ACC112 (cell line): ENCODE results near the gene NFE2L2.
"Not testable (repeated sequence)": the region's sequence is repeated elsewhere in the genome, so short reads cannot be mapped to it uniquely, and the experiment has no call there.

Source experiments
- H2AFZ ChIP-seq: fragments of 200-600 bp; sonication (generic); one replicate; pipeline ENCODE4 v1.6.0; 2017; ENCODE audit warnings: antibody characterized with exemption, low read length; ENCODE audit not compliant: unreplicated experiment
- H3K27ac ChIP-seq: fragments of 200-600 bp; sonication (generic); 2 replicates; pipeline ENCODE4 v1.5.1; 2014; ENCODE audit warnings: low read depth, mild to moderate bottlenecking, antibody characterized with exemption, low read length, moderate library complexity
- H3K27me3 ChIP-seq: fragments of 200-600 bp; sonication (generic); 2 replicates; pipeline ENCODE4 v1.6.1; 2014; ENCODE audit warnings: mild to moderate bottlenecking, antibody characterized with exemption, low read length, moderate library complexity, mixed read lengths; ENCODE audit not compliant: insufficient read depth
- H3K36me3 ChIP-seq: fragments of 200-600 bp; sonication (generic); 2 replicates; pipeline ENCODE4 v1.6.1; 2016; ENCODE audit warnings: mild to moderate bottlenecking, antibody characterized with exemption, low read length, moderate library complexity, mixed read lengths; ENCODE audit not compliant: insufficient read depth
- H3K4me1 ChIP-seq: fragments of 200-600 bp; sonication (generic); one replicate; pipeline ENCODE4 v1.6.1; 2016; ENCODE audit warnings: low read length, mixed read lengths; ENCODE audit not compliant: insufficient read depth, unreplicated experiment, control insufficient read depth
- H3K4me3 ChIP-seq: fragments of 200-600 bp; sonication (generic); 2 replicates; pipeline ENCODE4 v1.5.1; 2014; ENCODE audit warnings: mild to moderate bottlenecking, low read depth, low read length
- H3K79me2 ChIP-seq: fragments of 200-600 bp; sonication (generic); one replicate; pipeline ENCODE4 v1.6.0; 2016; ENCODE audit warnings: low read length; ENCODE audit not compliant: control insufficient read depth, unreplicated experiment, insufficient read depth

NFE2L2 gene

DNA sequence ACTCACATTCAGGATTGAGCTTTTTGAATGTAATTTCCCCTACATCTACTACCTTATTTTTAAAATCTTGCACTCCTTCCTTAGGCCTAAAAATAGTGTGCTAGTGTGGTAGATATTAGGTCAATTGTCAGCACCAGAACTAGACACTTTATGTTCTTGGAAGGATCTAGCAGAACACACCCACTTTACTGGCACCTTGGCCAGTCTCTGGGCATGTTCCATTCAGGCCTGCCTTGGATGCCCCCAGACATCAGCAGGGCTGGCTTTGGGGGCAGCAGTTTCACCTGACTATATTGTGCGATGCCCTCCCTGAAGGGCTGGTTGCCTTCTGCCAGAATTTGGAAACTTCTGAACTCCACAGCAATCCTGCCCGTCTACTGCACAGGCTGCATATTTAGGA is 15.3 kb upstream of the NFE2L2 start:
- H3K27me3 ChIP-seq: no peaks in the 10 kb centered on the region
- no peak overlapping the region for H3K27ac ChIP-seq
- H3K4me3 ChIP-seq: no peak overlapping the region
- H3K36me3 ChIP-seq: no peaks in the 10 kb centered on the region
- peaks cover 8% of the 10 kb centered on the region for H3K4me1 ChIP-seq
- no peaks in the 10 kb centered on the region for H3K79me2 ChIP-seq
- H2AFZ ChIP-seq: no peak overlapping the region

DNA sequence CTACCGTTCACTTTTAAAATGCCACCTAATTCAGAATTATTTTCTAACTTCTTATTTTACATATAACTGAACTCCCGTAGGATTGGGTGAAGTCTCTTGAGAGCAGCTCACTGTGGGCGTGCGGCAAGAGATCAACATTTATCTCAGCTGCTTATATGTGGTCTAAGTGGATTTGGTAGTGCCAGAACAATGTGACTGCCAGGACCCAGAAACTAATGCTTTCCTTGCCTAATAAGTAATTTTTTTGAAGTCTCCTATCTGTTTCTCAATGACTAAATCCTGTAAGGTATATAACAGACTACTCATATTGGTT is 11.2 kb upstream of the NFE2L2 start:
- peaks cover 28% of the 10 kb centered on the region for H3K4me1 ChIP-seq
- H3K27me3 ChIP-seq: no peaks in the 10 kb centered on the region
- H3K36me3 ChIP-seq: no peaks in the 10 kb centered on the region
- no peaks in the 10 kb centered on the region for H3K79me2 ChIP-seq
- peak overlapping the region; percentile 67 for H3K4me3 ChIP-seq
- H2AFZ ChIP-seq: no peak overlapping the region
- peak overlapping the region; percentile 86 for H3K27ac ChIP-seq

DNA sequence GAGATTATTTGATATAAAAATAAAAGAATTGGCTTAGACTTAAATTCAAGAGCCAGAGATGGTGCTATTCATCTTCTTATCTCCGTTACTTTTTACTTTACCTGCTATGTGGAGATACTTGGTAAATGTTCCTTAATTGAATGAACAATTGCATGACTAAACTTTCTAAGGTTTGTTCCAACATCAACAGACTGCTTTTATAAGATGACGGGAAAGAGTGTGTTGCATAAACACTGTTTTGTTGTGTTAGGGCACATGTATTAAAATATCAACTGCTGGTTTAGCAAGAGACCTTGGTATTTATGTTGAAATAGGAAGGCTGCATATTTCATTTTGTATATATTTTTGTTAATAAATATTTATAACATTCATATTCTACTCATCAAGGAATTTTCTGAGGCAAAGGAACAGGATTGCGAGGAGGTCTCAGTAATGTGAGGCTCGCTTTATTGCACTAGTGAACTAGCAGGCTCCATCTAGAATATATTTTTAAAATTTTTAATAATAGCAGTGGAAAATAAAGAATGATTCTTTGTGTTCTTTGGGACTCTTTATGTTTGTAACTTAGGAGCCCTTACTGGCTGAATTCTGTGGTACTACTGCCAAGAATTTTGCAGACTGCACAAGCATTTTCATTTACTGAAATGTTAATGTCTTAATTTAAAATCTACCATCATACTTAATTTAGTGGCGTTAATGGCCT is 10.7 kb upstream of the NFE2L2 start:
- H3K36me3 ChIP-seq: no peaks in the 10 kb centered on the region
- peak overlapping the region; percentile 67 for H3K4me3 ChIP-seq
- peaks cover 28% of the 10 kb centered on the region for H3K4me1 ChIP-seq
- H3K27ac ChIP-seq: peak overlapping the region; percentile 86
- no peaks in the 10 kb centered on the region for H3K27me3 ChIP-seq
- H2AFZ ChIP-seq: no peak overlapping the region
- H3K79me2 ChIP-seq: no peaks in the 10 kb centered on the region

DNA sequence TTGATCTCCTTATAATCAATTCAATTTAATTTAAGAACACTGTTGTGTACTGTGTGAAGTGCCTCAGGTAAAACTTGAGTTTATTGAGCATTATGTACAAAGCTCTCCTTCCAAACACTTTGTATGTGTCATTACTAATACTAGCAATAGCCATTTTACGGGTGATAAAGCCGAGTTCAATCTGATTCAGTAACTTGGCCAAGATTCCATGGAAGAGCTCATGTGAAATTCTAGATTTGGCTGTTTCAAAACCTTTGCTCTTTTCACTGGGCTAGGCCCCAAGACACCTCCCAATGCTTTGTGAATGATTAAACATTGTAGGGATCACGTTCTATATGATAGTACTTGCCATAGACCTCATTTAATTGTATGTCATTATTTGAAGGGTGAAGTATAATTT is 8.9 kb upstream of the NFE2L2 start:
- Histone ChIP-seq H2AFZ (peak overlapping the region; percentile 79), H3K79me2 (no peaks in the 10 kb centered on the region), H3K4me3 (peak overlapping the region; percentile 66), H3K27ac (peak overlapping the region; percentile 59), H3K4me1 (peaks cover 28% of the 10 kb centered on the region), H3K27me3 (no peaks in the 10 kb centered on the region), H3K36me3 (no peaks in the 10 kb centered on the region)

DNA sequence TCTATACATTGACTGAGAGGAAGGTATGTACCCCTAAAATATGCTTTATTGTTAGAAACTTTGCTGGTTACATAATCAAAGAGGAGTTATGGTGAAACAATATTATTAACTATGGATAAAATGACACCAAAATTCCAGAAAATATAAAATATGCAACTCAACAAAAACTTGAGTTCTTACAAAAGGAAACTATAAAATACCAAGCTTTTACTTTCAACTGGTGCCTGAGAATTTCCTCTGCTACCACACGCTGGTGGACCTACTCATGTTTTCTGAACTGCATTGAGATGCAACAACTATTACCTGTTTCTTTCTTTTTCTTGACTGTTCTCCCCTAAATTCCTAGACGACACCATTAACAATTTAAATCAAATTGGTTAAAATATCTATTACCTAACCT is 8.2 kb upstream of the NFE2L2 start:
- H3K4me1 ChIP-seq: peaks cover 28% of the 10 kb centered on the region
- H3K79me2 ChIP-seq: no peaks in the 10 kb centered on the region
- H2AFZ ChIP-seq: no peak overlapping the region
- H3K4me3 ChIP-seq: peak overlapping the region; percentile 66
- H3K27me3 ChIP-seq: no peaks in the 10 kb centered on the region
- peak overlapping the region; percentile 59 for H3K27ac ChIP-seq
- H3K36me3 ChIP-seq: no peaks in the 10 kb centered on the region

DNA sequence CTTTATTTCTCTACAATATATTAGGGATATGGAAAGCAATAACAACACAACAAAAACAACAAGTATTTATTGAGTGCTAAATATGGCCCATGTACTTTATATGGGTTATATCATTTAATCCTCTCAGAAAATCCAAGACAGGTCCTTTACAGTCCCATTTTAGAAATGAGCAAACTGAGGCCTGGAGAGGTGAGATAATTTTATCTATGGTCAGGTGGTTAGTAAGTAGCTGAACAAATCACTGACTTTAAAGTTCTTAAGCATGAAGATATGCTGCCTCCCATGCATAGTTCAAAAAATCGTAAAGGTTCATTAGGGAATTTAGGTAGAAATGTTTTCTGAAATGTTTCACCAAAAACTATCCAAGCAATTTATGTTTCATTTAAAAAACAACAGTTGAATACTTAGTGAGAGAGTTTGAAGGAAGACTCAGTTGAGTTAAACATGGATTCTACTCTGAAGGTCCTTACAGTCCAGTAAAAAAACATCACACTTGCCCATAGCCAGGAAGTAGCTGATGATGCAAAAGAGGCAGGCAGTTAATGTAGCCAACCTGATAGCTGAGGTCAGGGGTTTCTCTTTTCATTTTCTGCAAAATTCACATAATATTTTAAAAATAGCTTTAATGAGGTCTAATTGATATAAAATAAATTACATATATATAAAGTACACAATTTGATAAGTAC is 7.6 kb upstream of the NFE2L2 start:
- Histone ChIP-seq H3K27ac (no peak overlapping the region), H3K4me3 (no peak overlapping the region), H3K4me1 (peaks cover 28% of the 10 kb centered on the region), H2AFZ (no peak overlapping the region), H3K79me2 (no peaks in the 10 kb centered on the region), H3K36me3 (no peaks in the 10 kb centered on the region), H3K27me3 (no peaks in the 10 kb centered on the region)

DNA sequence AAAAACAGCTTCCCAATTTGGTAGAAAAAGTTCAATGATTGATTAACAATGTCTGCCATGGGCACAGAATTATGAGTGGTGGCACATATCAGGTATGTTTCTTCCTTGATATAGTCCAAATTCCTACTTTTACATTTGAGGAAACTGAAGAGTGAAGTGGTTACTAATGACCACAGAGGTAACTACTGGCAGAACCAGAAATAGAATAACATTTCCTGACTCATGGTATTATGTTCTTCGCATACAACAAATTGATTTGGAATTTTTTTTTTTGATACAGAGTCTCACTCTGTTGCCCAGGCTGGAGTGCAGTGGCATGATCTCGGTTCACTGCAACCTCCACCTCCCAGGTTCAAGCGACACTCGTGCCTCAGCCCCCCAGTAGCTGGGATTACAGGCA is 6.0 kb upstream of the NFE2L2 start:
- Histone ChIP-seq H2AFZ (no peak overlapping the region), H3K79me2 (no peaks in the 10 kb centered on the region), H3K27ac (no peak overlapping the region), H3K4me1 (peaks cover 40% of the 10 kb centered on the region), H3K27me3 (no peaks in the 10 kb centered on the region), H3K4me3 (no peak overlapping the region), H3K36me3 (no peaks in the 10 kb centered on the region)

DNA sequence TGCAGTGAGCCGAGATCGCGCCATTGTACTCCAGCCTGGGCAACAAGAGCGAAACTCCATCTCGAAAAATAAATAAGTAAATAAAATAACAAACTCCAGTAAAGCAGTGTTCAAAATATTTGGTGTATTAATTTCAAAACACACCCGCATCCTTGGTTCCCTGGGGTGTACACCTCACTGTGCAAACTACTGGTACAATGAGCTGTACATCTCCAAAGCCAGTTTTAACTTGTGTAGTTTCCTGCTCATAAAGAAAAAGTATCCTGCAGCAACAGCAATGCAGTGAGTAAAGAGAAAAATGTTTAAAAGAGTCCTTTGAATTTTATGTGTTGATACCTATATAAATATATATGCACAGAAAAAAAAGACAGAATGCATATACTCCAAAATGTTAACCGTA is 4.4 kb upstream of the NFE2L2 start:
- no peak overlapping the region for H3K27ac ChIP-seq
- no peaks in the 10 kb centered on the region for H3K36me3 ChIP-seq
- peaks cover 32% of the 10 kb centered on the region for H3K4me1 ChIP-seq
- no peaks in the 10 kb centered on the region for H3K27me3 ChIP-seq
- H2AFZ ChIP-seq: no peak overlapping the region
- H3K4me3 ChIP-seq: no peak overlapping the region
- H3K79me2 ChIP-seq: peaks cover 6% of the 10 kb centered on the region

DNA sequence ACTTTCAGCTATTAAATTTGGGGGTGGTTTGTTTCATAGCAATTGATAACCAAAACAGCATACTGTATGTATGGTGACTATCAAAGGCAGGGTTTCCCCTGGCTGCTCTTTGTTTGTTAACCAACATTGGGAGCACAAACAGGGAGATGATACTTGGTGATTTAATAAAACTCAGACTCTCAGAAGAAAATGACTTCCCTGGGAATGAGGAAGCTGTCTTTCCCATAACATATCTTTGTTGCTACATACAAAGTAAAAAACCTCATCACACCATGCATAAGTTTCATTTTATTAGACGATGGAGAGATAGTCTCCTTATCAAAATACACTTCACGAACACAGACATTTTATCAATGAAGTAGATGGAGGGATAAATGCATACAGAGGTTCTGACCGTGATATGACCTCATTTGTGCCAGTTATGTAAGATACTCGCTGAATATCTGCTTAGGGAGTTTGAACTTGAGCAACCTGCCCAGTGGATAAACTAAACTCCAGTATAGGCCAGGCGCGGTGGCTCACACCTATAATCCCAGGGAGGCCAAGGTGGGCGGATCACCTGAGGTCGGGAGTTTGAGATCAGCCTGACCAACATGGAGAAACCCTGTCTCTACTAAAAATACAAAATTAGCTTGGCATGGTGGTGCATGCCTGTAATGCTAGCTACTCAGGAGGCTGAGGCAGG is 3.8 kb upstream of the NFE2L2 start:
- H3K79me2 ChIP-seq: peaks cover 10% of the 10 kb centered on the region
- no peak overlapping the region for H2AFZ ChIP-seq
- H3K27ac ChIP-seq: no peak overlapping the region
- H3K27me3 ChIP-seq: no peaks in the 10 kb centered on the region
- H3K4me1 ChIP-seq: peaks cover 27% of the 10 kb centered on the region
- no peak overlapping the region for H3K4me3 ChIP-seq
- no peaks in the 10 kb centered on the region for H3K36me3 ChIP-seq

DNA sequence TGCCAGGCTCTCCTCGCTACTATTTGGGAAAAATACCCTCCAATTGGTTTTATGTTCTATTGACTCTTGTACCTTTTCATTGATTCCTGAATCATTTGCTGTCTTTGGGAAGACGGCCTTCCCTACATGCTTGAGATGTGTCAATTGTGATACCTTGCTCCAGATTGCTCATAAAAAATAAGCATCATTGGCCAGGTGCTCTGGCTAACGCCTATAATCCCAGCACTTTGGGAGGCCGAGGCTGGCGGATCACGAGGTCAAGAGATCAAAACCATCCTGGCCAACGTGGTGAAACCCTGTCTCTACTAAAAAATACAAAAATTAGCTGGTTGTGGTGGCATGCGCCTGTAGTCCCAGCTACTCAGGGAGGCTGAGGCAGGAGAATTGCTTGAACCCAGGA is 2.4 kb upstream of the NFE2L2 start:
- H3K27ac ChIP-seq, H2AFZ ChIP-seq, H3K4me3 ChIP-seq, H3K27me3 ChIP-seq, H3K36me3 ChIP-seq: not testable (repeated sequence)
- peaks cover 13% of the 10 kb centered on the region for H3K4me1 ChIP-seq
- H3K79me2 ChIP-seq: peaks cover 24% of the 10 kb centered on the region
